Mesenchymal stem cell (in vitro differentiated cells and primary cell): Measurements from ENCODE around the gene ADAMTS10.

Experiments
- DNase-seq: peaks from one replicate; pipeline ENCODE4 v3.0.0-alpha.2; 2013
- H2AFZ ChIP-seq: one replicate; pipeline ENCODE4 v1.6.1; 2013; ENCODE audit warnings: low read depth, mild to moderate bottlenecking, control low read depth, inconsistent platforms, low read length, moderate library complexity
- H2AK5ac ChIP-seq: 2 replicates; pipeline ENCODE4 v1.6.1; 2013; ENCODE audit warnings: low read length, moderate library complexity, mild to moderate bottlenecking, inconsistent platforms; ENCODE audit not compliant: severe bottlenecking
- H2BK120ac ChIP-seq: one replicate; pipeline ENCODE4 v1.6.1; 2013; ENCODE audit warnings: low read depth, mild to moderate bottlenecking, inconsistent platforms, low read length, moderate library complexity
- H2BK12ac ChIP-seq, 2 experiments: one replicate each; pipeline ENCODE4 v1.6.1; 2013; ENCODE audit warnings: inconsistent platforms in 2 of 2, low read length in 2 of 2, mild to moderate bottlenecking in 2 of 2, moderate library complexity in 2 of 2, control low read depth in 1 of 2
- H2BK15ac ChIP-seq: one replicate; pipeline ENCODE4 v1.6.1; 2013; ENCODE audit warnings: mild to moderate bottlenecking, low read depth, inconsistent platforms; ENCODE audit not compliant: poor library complexity, severe bottlenecking
- H2BK5ac ChIP-seq: 2 replicates; pipeline ENCODE4 v1.6.1; 2013; ENCODE audit warnings: low read depth, mild to moderate bottlenecking, low read length, control low read depth, inconsistent platforms; ENCODE audit not compliant: poor library complexity, severe bottlenecking
- H3K14ac ChIP-seq, 2 experiments: one replicate each; pipeline ENCODE4 v1.6.1; 2013; ENCODE audit warnings: inconsistent platforms in 2 of 2, low read length in 2 of 2, control low read depth in 1 of 2, mild to moderate bottlenecking in 1 of 2, moderate library complexity in 1 of 2
- H3K18ac ChIP-seq, 2 experiments: one replicate each; pipeline ENCODE4 v1.6.1; 2013; ENCODE audit warnings: inconsistent platforms in 2 of 2, low read length in 2 of 2, control low read depth in 1 of 2, low read depth in 1 of 2, mild to moderate bottlenecking in 1 of 2
- H3K23ac ChIP-seq, 2 experiments: one replicate each; pipeline ENCODE4 v1.6.1; 2013; ENCODE audit warnings: inconsistent platforms in 2 of 2, low read length in 2 of 2, mild to moderate bottlenecking in 2 of 2, moderate library complexity in 2 of 2, control low read depth in 1 of 2
- H3K27ac ChIP-seq: 2 replicates; pipeline ENCODE4 v1.5.1; 2013; ENCODE audit warnings: mild to moderate bottlenecking, moderate library complexity, low read length, control low read depth, inconsistent platforms; ENCODE audit not compliant: poor library complexity, severe bottlenecking
- H3K27me3 ChIP-seq, 2 experiments: 2 replicates each; pipeline versions ENCODE4 v1.6.1 to v1.7.0; 2013; ENCODE audit warnings: low read length in 2 of 2, mild to moderate bottlenecking in 2 of 2, moderate library complexity in 2 of 2, control low read depth in 1 of 2, inconsistent platforms in 1 of 2; ENCODE audit not compliant: control insufficient read depth in 1 of 2, insufficient read depth in 1 of 2
- H3K36me3 ChIP-seq, 2 experiments: 2 replicates each; pipeline versions ENCODE4 v1.6.1 to v1.7.0; 2013; ENCODE audit warnings: low read length in 2 of 2, control low read depth in 1 of 2, inconsistent platforms in 1 of 2, low read depth in 1 of 2, mild to moderate bottlenecking in 1 of 2; ENCODE audit not compliant: insufficient read depth in 2 of 2, control insufficient read depth in 1 of 2
- H3K4ac ChIP-seq, 2 experiments: one replicate each; pipeline ENCODE4 v1.6.1; 2013; ENCODE audit warnings: inconsistent platforms in 2 of 2, low read length in 2 of 2, mild to moderate bottlenecking in 2 of 2, moderate library complexity in 2 of 2, control low read depth in 1 of 2, low read depth in 1 of 2
- H3K4me1 ChIP-seq: 2 replicates; pipeline ENCODE4 v1.6.1; 2013; ENCODE audit warnings: low read depth, low read length, control low read depth; ENCODE audit not compliant: control insufficient read depth, insufficient read depth
- H3K4me2 ChIP-seq: 2 replicates; pipeline ENCODE4 v1.6.1; 2013; ENCODE audit warnings: low read length, mild to moderate bottlenecking, inconsistent platforms; ENCODE audit not compliant: poor library complexity, severe bottlenecking
- H3K4me3 ChIP-seq, 2 experiments: 2 replicates each; pipeline versions ENCODE4 v1.5.1 to v1.7.0; 2013; ENCODE audit warnings: low read length in 2 of 2, mild to moderate bottlenecking in 2 of 2, control low read depth in 1 of 2, low read depth in 1 of 2; ENCODE audit not compliant: insufficient read depth in 1 of 2
- H3K79me1 ChIP-seq: replicated peaks from 2 replicates; pipeline ENCODE4 v1.6.1; 2013; ENCODE audit warnings: mild to moderate bottlenecking, control low read depth, low read length, inconsistent platforms; ENCODE audit not compliant: poor library complexity, severe bottlenecking
- H3K9ac ChIP-seq: 2 replicates; pipeline ENCODE4 v1.7.0; 2013; ENCODE audit warnings: mild to moderate bottlenecking, low read length, moderate library complexity
- H3K9me3 ChIP-seq: 2 replicates; pipeline ENCODE4 v1.7.0; 2013; ENCODE audit warnings: mild to moderate bottlenecking, low read length; ENCODE audit not compliant: control insufficient read depth
- H4K8ac ChIP-seq: one replicate; pipeline ENCODE4 v1.6.1; 2013; ENCODE audit warnings: inconsistent platforms, mild to moderate bottlenecking, low read length, moderate library complexity
- H4K91ac ChIP-seq: one replicate; pipeline ENCODE4 v1.6.1; 2013; ENCODE audit warnings: mild to moderate bottlenecking, low read length, inconsistent platforms
- WGBS: methylation state at CpG from one replicate; pipeline ENCODE4 v1.1.7; 2013; ENCODE audit warnings: mixed read lengths; 5-methylcytosine and 5-hydroxymethylcytosine counted together

Gene ADAMTS10

DNA sequence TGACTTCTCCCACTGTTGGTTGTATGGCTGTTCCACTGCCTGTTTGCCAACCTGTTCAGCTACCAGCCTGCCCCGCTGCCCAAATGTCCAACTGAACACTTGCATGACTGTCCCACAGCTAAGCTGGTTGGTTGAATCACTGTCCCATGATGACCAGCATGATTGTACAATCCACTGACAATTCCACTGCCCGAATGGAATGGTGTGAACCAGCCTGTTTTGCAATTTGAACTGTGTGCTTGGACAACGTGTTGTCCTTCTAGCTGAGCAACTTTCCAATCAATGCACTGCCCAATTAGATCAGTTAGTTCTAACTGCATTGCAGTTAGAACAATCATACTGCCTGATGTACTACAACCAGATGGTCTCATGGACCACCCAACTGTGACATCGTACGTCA lies 8.7 kb downstream of the ADAMTS10 start:
- DNase-seq, result no peak
- no peak overlapping the region for H3K4me3 ChIP-seq
- no peak overlapping the region for H3K4me2 ChIP-seq
- no peak overlapping the region for H3K27ac ChIP-seq
- no peak overlapping the region for H3K14ac ChIP-seq
- no peaks in the 10 kb centered on the region for H3K27me3 ChIP-seq
- peaks cover 8% of the 10 kb centered on the region for H3K9me3 ChIP-seq
- no peak overlapping the region for H3K23ac ChIP-seq
- H3K4ac ChIP-seq, result no peak overlapping the region
- H2BK5ac ChIP-seq, result no peak overlapping the region
- H3K36me3 ChIP-seq, result peaks cover 20 to 40% of the 10 kb centered on the region in 2 experiments
- no peak overlapping the region for H2BK15ac ChIP-seq
- H4K91ac ChIP-seq, result no peak overlapping the region
- no peak overlapping the region for H2AK5ac ChIP-seq
- peaks cover 15% of the 10 kb centered on the region for H3K79me1 ChIP-seq
- no peak overlapping the region for H2BK12ac ChIP-seq
- H2BK120ac ChIP-seq, result no peak overlapping the region
- no peak overlapping the region for H3K9ac ChIP-seq
- no peak overlapping the region for H3K18ac ChIP-seq
- no peak overlapping the region for H2AFZ ChIP-seq
- H4K8ac ChIP-seq, result no peak overlapping the region
- WGBS, result 94% methylated on average over 5 of the region's 5 CpGs
- H3K4me1 ChIP-seq, result peaks cover 5% of the 10 kb centered on the region

DNA sequence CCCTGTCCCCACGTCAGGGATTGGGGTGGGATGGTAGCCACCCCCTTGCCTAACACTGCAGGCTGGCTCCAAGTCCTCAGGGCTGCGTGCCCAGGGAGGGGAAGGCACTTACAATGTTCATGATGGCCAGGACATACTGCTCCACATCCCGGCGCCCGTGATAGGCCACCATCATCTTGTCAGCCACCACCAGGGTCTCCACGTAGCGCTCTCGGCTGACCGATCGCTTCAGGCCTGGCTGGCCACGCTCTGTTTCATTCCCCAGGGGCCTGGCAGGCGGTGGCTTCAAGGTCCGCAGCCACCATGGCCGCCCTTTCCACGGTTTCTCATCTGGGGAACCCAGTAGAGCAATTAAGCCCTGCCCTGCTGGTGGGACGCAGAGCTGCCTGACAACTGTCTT lies 9.7 kb downstream of the ADAMTS10 start:
- Histone ChIP-seq H2BK15ac (no peak overlapping the region), H2AK5ac (no peak overlapping the region), H3K4me2 (no peak overlapping the region), H4K8ac (no peak overlapping the region), H3K4me1 (peaks cover 5% of the 10 kb centered on the region), H2BK5ac (no peak overlapping the region), H2AFZ (no peak overlapping the region), H4K91ac (no peak overlapping the region), H3K14ac (no peak overlapping the region), H3K23ac (no peak overlapping the region), H2BK12ac (no peak overlapping the region), H3K36me3 (peaks cover 20 to 48% of the 10 kb centered on the region in 2 experiments), H3K4ac (no peak overlapping the region), H3K27me3 (no peaks in the 10 kb centered on the region), H3K9me3 (peaks cover 8% of the 10 kb centered on the region), H3K9ac (no peak overlapping the region), H3K18ac (no peak overlapping the region), H3K4me3 (no peak overlapping the region), H3K27ac (no peak overlapping the region), H2BK120ac (no peak overlapping the region), H3K79me1 (peaks cover 13% of the 10 kb centered on the region)
- WGBS, result 94% methylated on average over 16 of the region's 16 CpGs
- no peak for DNase-seq

GRCh38 chr19:8600064-8600463 lies 10.5 kb downstream of the ADAMTS10 start:
- Histone ChIP-seq H3K27ac (no peak overlapping the region), H4K8ac (no peak overlapping the region), H2AFZ (no peak overlapping the region), H3K9me3 (peaks cover 7% of the 10 kb centered on the region), H4K91ac (no peak overlapping the region), H3K18ac (no peak overlapping the region), H3K23ac (no peak overlapping the region), H3K79me1 (peaks cover 6% of the 10 kb centered on the region), H3K9ac (no peak overlapping the region), H3K4ac (no peak overlapping the region), H2BK15ac (no peak overlapping the region), H3K4me2 (no peak overlapping the region), H3K36me3 (peaks cover 20 to 42% of the 10 kb centered on the region in 2 experiments), H2BK120ac (no peak overlapping the region), H3K14ac (no peak overlapping the region), H2BK12ac (no peak overlapping the region), H2AK5ac (no peak overlapping the region), H3K4me1 (peaks cover 5% of the 10 kb centered on the region), H2BK5ac (no peak overlapping the region), H3K27me3 (no peaks in the 10 kb centered on the region), H3K4me3 (no peak overlapping the region)
- DNase-seq, result no peak
- WGBS, result 92% methylated on average over 2 of the region's 2 CpGs

DNA sequence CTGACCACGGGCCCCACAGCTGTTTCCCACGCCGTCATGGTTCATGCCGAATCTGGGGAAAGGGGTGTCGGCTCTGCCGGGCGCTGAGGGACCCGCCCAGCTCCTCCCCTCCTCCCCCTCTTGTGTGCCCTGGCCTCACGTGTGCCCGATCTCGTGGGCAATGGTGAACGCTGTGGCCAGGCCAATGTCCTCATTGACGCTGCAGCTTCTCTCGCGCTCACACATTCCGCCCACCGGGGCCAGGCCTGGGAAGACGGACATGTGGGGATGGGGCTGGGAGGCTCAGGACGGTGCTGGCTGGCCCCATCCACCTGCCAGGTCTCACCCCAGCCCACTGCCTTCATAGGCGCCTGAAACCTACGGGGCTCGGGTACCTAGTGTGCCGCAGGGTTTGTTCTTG lies 14.3 kb downstream of the ADAMTS10 start:
- Histone ChIP-seq H2BK5ac (no peak overlapping the region), H3K9me3 (no peaks in the 10 kb centered on the region), H3K18ac (no peak overlapping the region), H2BK15ac (no peak overlapping the region), H4K91ac (no peak overlapping the region), H3K4me1 (peaks cover 19% of the 10 kb centered on the region), H2BK12ac (no peak overlapping the region), H3K23ac (no peak overlapping the region), H2BK120ac (no peak overlapping the region), H3K79me1 (no peaks in the 10 kb centered on the region), H3K4me3 (no peak overlapping the region), H3K27ac (no peak overlapping the region), H3K27me3 (peaks cover 0 to 13% of the 10 kb centered on the region in 2 experiments), H2AK5ac (no peak overlapping the region), H3K14ac (no peak overlapping the region), H2AFZ (no peak overlapping the region), H3K36me3 (peaks cover 0 to 22% of the 10 kb centered on the region in 2 experiments), H3K4me2 (no peak overlapping the region), H3K9ac (no peak overlapping the region), H3K4ac (no peak overlapping the region), H4K8ac (no peak overlapping the region)
- DNase-seq, result no peak
- 91% methylated on average over 19 of the region's 23 CpGs for WGBS
